Prostate gland (tissue), 2 donors: ENCODE results near the gene VKORC1. TPM values are rescaled to one million over a fixed set of nuclear protein-coding genes. Genes with fewer than 3 reads are reported as not detected.

Source experiments
- DNase-seq: peaks from one replicate; pipeline ENCODE4 v3.0.0-alpha.2; 2019; ENCODE audit warnings: low spot score
- H3K27ac ChIP-seq, 2 donors: fragments of 200-600 bp; sonication (generic); 2 replicates each; pipeline ENCODE4 v1.5.1; 2017 to 2019
- H3K27me3 ChIP-seq: fragments of 200-600 bp; sonication (generic); replicated peaks from 2 replicates; pipeline ENCODE4 v1.5.1; 2019; ENCODE audit not compliant: insufficient read depth
- H3K36me3 ChIP-seq, 2 donors: fragments of 200-600 bp; sonication (generic); 1 replicate in 1 of 2; 2 replicates in 1 of 2; pipeline versions ENCODE4 v1.5.1 to v1.8.1; 2017 to 2019
- H3K4me1 ChIP-seq: fragments of 200-600 bp; sonication (generic); replicated peaks from 2 replicates; pipeline ENCODE4 v1.5.1; 2019
- H3K4me3 ChIP-seq, 2 donors: fragments of 200-600 bp; sonication (generic); 2 replicates each; pipeline ENCODE4 v1.5.1; 2017 to 2019
- H3K9me3 ChIP-seq: fragments of 200-600 bp; sonication (generic); 2 replicates; pipeline ENCODE4 v1.5.1; 2017
- POLR2A ChIP-seq: fragments of 450-650 bp; IDR thresholded peaks from one replicate; pipeline ENCODE4 v1.6.1; 2016; ENCODE audit warnings: antibody characterized with exemption, mild to moderate bottlenecking
- POLR2AphosphoS5 ChIP-seq: sonication (generic); formaldehyde crosslinking; IDR thresholded peaks from one replicate; pipeline ENCODE4 v1.6.1; 2017; ENCODE audit warnings: antibody characterized with exemption
- WGBS: methylation state at CpG from one replicate; pipeline ENCODE4 v1.1.5; 2018; 5-methylcytosine and 5-hydroxymethylcytosine counted together
- intact Hi-C: fragments of 100-400 bp; cut with DNase I; formaldehyde crosslinking; loops from one replicate; pipeline ENCODE4 v1.14.2; 2022
- total RNA-seq, 2 donors: library from RNA; depleted of rRNA; stranded (reverse); fragments of >200 nt; gene quantifications; one replicate each; pipeline ENCODE4 v1.1.0, GENCODE V29; 2016
- TF ChIP-seq, protein P1 (sequence below), 4 experiments: fragments of 200-600 bp in 2 of 4; fragments of 450-650 bp in 2 of 4; sonication (generic) in 2 of 4; IDR thresholded peaks; 1 replicate in 3 of 4; 2 replicates in 1 of 4; pipeline ENCODE4 v1.5.1; 2016 to 2019; ENCODE audit warnings: antibody characterized with exemption in 4 of 4, mild to moderate bottlenecking in 2 of 4, moderate library complexity in 2 of 4

The VKORC1 gene
- total RNA-seq, 2 donors from 2014 or later: 106 to 175 TPM

DNA sequence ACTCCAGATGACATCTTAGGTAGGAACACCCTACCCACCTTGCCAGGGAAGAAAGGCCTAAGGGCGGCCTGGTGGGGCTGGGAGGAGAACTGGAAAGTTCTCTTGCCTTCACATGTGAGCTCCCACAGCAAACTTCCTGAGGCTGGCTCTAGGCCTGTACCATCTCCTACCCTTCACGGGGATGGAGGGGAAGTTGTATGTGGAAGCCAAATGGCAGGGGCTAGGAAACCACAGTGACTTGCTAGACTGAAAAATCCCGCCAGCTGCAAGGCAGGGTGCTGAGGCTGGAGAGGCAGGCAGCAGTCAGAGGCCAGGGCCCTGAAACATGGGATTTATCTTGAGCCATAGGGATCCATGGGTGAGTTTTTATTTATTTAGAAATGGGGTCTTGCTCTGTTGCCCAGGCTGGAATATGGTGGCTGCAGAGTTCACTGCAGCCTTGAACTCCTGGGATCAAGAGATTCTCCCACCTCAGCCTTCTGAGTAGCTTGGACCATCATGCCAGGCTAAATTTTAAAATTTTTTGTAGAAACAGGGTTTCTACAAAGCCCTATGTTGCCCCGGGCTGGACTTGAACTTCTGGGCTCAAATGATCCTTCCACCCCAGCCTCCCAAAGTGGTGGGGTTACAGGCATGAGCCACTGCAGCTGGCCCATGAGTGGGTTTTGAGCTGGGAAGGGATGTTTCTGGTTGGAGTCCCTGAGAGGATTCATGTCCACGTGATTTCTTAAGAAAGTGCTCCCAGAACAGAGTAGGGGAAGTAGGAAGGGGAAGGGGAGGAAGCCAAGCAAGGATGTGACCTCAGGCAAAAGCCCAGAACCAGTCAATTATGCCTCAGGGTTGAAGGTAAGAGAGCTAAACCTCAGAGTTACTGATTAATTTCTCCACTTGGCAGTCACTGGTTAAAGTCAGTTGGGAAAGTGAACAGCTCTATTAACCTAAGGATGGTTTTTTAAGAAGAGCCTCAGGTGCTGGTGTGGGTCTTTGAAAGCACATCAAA, 18.8 kb upstream of the VKORC1 start:
- DNase-seq: no peak
- TF ChIP-seq, protein P1, sequence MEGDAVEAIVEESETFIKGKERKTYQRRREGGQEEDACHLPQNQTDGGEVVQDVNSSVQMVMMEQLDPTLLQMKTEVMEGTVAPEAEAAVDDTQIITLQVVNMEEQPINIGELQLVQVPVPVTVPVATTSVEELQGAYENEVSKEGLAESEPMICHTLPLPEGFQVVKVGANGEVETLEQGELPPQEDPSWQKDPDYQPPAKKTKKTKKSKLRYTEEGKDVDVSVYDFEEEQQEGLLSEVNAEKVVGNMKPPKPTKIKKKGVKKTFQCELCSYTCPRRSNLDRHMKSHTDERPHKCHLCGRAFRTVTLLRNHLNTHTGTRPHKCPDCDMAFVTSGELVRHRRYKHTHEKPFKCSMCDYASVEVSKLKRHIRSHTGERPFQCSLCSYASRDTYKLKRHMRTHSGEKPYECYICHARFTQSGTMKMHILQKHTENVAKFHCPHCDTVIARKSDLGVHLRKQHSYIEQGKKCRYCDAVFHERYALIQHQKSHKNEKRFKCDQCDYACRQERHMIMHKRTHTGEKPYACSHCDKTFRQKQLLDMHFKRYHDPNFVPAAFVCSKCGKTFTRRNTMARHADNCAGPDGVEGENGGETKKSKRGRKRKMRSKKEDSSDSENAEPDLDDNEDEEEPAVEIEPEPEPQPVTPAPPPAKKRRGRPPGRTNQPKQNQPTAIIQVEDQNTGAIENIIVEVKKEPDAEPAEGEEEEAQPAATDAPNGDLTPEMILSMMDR (IDR thresholded peaks at IDR 0.05): no peak
- TF ChIP-seq POLR2A (no peak), POLR2AphosphoS5 (no peak)
- intact Hi-C loops: no loop called here
- H3K4me1 ChIP-seq: peaks cover 11% of the 10 kb centered on the region
- 64% methylated on average over 5 of the region's 5 CpGs for WGBS
- no peaks in the 10 kb centered on the region for H3K27me3 ChIP-seq
- no peaks in the 10 kb centered on the region for H3K9me3 ChIP-seq
- H3K36me3 ChIP-seq: peaks cover 0 to 8% of the 10 kb centered on the region in 2 donors
- no peak overlapping the region for H3K4me3 ChIP-seq
- peak overlapping the region; percentile 11 to 17 for H3K27ac ChIP-seq

DNA sequence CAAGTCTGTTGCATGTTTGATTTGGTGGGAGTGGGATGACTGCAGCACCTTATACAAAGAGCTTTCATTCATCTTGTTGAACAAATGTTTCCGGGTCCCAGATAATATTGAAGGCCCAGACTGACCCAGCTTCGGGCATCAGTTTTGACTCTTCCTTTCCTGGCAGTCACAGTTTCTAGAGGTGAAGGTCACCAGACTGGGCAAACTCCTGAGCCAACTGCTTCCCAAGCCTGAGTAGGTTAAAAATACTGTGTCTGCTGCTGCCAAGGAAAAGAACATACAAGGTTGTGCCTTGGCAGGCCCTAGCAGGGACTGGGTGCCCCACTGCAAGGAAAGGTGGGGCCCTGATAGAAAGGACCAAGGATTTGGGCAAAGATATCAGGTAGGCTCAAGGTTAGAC, 18.1 kb upstream of the VKORC1 start:
- H3K27me3 ChIP-seq: no peaks in the 10 kb centered on the region
- intact Hi-C loops: no loop called here
- peaks cover 11% of the 10 kb centered on the region for H3K4me1 ChIP-seq
- H3K36me3 ChIP-seq: peaks cover 0 to 8% of the 10 kb centered on the region in 2 donors
- no peak for TF ChIP-seq POLR2AphosphoS5
- no peak for TF ChIP-seq POLR2A
- TF ChIP-seq, protein P1 (IDR thresholded peaks at IDR 0.05): no peak
- H3K27ac ChIP-seq: no peak overlapping the region
- no peaks in the 10 kb centered on the region for H3K9me3 ChIP-seq
- no peak for DNase-seq
- 65% methylated on average over 2 of the region's 2 CpGs for WGBS
- no peak overlapping the region for H3K4me3 ChIP-seq

GRCh38 chr16:31111881-31112466, 17.4 kb upstream of the VKORC1 start:
- Histone ChIP-seq H3K27me3 (no peaks in the 10 kb centered on the region), H3K9me3 (no peaks in the 10 kb centered on the region), H3K4me1 (peaks cover 10% of the 10 kb centered on the region), H3K36me3 (peaks cover 0 to 8% of the 10 kb centered on the region in 2 donors), H3K4me3 (no peak overlapping the region), H3K27ac (no peak overlapping the region)
- TF ChIP-seq POLR2AphosphoS5 (no peak), POLR2A (no peak)
- TF ChIP-seq, protein P1 (IDR thresholded peaks at IDR 0.05): no peak
- intact Hi-C loops: no loop called here
- DNase-seq: no peak
- 88% methylated on average over 20 of the region's 23 CpGs for WGBS

DNA sequence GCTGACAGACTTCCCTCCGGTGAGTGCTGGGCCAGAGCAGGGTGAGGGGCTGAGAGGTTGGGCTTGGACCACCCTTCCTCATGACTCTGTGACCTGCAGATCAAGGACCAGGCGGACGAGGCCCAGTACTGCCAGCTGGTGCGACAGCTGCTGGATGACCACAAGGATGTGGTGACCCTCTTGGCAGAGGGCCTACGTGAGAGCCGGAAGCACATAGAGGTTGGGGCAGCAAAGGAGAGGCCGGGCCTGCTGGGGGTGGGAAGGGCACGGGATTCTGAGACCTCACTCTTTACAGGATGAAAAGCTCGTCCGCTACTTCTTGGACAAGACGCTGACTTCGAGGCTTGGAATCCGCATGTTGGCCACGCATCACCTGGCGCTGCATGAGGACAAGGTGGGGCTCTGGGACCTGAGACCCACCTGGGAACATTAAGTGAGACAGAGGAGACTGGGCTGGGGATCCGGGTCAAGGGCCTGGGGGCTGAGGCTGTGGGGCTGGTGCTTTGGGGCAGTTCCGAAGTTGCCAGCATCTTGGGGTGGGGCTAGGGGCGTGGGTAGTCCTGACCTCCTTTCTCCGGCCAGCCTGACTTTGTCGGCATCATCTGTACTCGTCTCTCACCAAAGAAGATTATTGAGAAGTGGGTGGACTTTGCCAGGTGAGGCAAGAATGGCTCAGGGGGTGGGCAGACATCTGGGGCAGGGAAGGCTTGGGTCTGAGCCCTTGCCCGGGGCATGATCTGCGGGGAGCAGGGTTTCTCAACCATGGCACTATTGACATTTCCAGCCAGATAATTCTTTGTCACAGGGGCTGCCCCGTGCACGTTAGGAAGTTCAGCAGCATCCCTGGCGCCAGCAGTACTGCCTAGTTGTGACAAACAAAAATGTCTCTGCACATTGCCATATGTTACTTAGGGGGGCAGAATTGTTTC, 15.8 kb upstream of the VKORC1 start:
- DNase-seq: no peak
- intact Hi-C loops: no loop called here
- no peak overlapping the region for H3K4me3 ChIP-seq
- H3K36me3 ChIP-seq: peaks cover 0 to 8% of the 10 kb centered on the region in 2 donors
- peaks cover 7% of the 10 kb centered on the region for H3K4me1 ChIP-seq
- WGBS: 86% methylated on average over 26 of the region's 26 CpGs
- H3K9me3 ChIP-seq: no peaks in the 10 kb centered on the region
- H3K27ac ChIP-seq: no peak overlapping the region
- TF ChIP-seq POLR2A: no peak
- H3K27me3 ChIP-seq: no peaks in the 10 kb centered on the region
